Bronchial epithelial cell (primary cell): ENCODE measurements around the gene ALS2CL. TPM values are rescaled to one million over a fixed set of nuclear protein-coding genes. Genes with fewer than 3 reads are reported as not detected.

Experiments used
- DNase-seq: peaks from one replicate; pipeline ENCODE4 v3.0.0-alpha.2; 2010; ENCODE audit warnings: low read depth
- FAIRE-seq: peaks from 2 replicates; lab custom pipeline; 2011; peaks lifted over from hg19 to GRCh38; lab: Jason Lieb, UNC
- H3K27me3 ChIP-seq: 2 replicates; pipeline ENCODE4 v1.5.1; 2011; ENCODE audit warnings: low read length; ENCODE audit not compliant: control insufficient read depth, insufficient read depth
- H3K36me3 ChIP-seq: 2 replicates; pipeline ENCODE4 v1.5.1; 2011; ENCODE audit warnings: low read length; ENCODE audit not compliant: control insufficient read depth, insufficient read depth
- H3K4me3 ChIP-seq: 2 replicates; pipeline ENCODE4 v1.5.1; 2011; ENCODE audit warnings: mild to moderate bottlenecking, low read depth, low read length, control low read depth
- CTCF ChIP-seq: IDR thresholded peaks from 2 replicates; pipeline ENCODE4 v1.5.1; 2011; ENCODE audit warnings: mild to moderate bottlenecking, moderate library complexity, low read length, control low read depth, inconsistent platforms; ENCODE audit not compliant: insufficient read depth, severe bottlenecking
- total RNA-seq: library from RNA; depleted of rRNA; stranded (reverse); fragments of >200 nt; gene quantifications from 2 replicates; pipeline ENCODE4 v1.2.1, GENCODE V29; 2014

The ALS2CL gene
- total RNA-seq, 1 donor from 2014 or later, result 163 TPM

GRCh38 chr3:46624975-46625490, 68.4 kb downstream of the ALS2CL start:
- no peak for TF ChIP-seq CTCF
- FAIRE-seq (no peak), DNase-seq (no peak)
- Histone ChIP-seq H3K4me3 (no peak overlapping the region), H3K36me3 (no peaks in the 10 kb centered on the region), H3K27me3 (no peaks in the 10 kb centered on the region)

DNA sequence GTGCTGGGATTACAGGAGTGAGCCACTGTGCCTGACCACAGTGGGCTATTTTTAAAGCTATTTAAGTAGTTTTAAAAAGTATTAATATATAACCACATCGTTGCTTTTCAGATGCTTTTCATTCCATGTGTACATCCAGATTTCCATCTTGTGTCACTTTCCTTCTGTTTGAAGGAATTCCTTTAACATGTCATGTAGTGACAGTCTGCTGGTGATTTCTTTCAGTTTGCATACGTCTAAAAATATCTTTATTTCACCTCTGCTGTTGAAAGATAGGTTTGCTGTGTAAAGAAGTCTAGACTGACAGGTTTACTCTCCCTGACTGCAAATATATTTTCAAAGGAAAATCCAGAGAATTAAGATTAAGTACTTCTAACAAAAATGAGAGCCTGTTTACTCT, 68.9 kb downstream of the ALS2CL start:
- no peak for DNase-seq
- H3K27me3 ChIP-seq, result no peaks in the 10 kb centered on the region
- no peak for TF ChIP-seq CTCF
- FAIRE-seq, result no peak
- H3K36me3 ChIP-seq, result no peaks in the 10 kb centered on the region
- H3K4me3 ChIP-seq, result no peak overlapping the region

GRCh38 chr3:46619845-46620778, 73.4 kb downstream of the ALS2CL start:
- peak; percentile 18 for DNase-seq
- Histone ChIP-seq H3K36me3 (no peaks in the 10 kb centered on the region), H3K4me3 (no peak overlapping the region), H3K27me3 (peaks cover 2% of the 10 kb centered on the region)
- TF ChIP-seq CTCF, result no peak
- FAIRE-seq, result no peak

Other genes with a start within 250 kb of the ALS2CL start
- gene LTF, start 228.8 kb downstream of the ALS2CL start, total RNA-seq, result under 0.01 TPM in 1 of 2 replicates, not detected in the other
- not detected in 2 replicates for gene RTP3, start 195.7 kb downstream of the ALS2CL start, total RNA-seq
- under 0.01 and 0.26 TPM in 2 replicates for gene LRRC2, start 127.4 kb downstream of the ALS2CL start, total RNA-seq
- gene FAM240A, start 81.2 kb downstream of the ALS2CL start, total RNA-seq, result not detected in 2 replicates
- gene TMIE, start 7.7 kb upstream of the ALS2CL start, total RNA-seq, result 1.3 and 1.6 TPM in 2 replicates
- gene PRSS50, start 24.2 kb upstream of the ALS2CL start, total RNA-seq, result not detected in 2 replicates
- gene MYL3, start 169.8 kb upstream of the ALS2CL start, total RNA-seq, result not detected in 2 replicates
- not detected in 2 replicates for gene PTH1R, start 184.0 kb upstream of the ALS2CL start, total RNA-seq